PC-3 (cell line): ENCODE data around the gene CCNL1.

Source experiments
- EZH2 ChIP-seq: fragments of 300-600 bp; sonication (generic); IDR thresholded peaks from one replicate; pipeline ENCODE4 v1.6.1; 2017; ENCODE audit warnings: antibody characterized with exemption, mild to moderate bottlenecking, low read length; ENCODE audit not compliant: unreplicated experiment
- EZH2phosphoT487 ChIP-seq: fragments of 300-600 bp; sonication (generic); IDR thresholded peaks from 2 replicates; pipeline ENCODE4 v1.6.1; 2018; ENCODE audit warnings: mild to moderate bottlenecking, antibody characterized with exemption, low read length, borderline replicate concordance
- TF ChIP-seq, protein P1 (sequence below): fragments of 300-600 bp; sonication (generic); conservative IDR thresholded peaks from 2 replicates; pipeline ENCODE4 v1.5.1; 2017; ENCODE audit warnings: antibody characterized with exemption, low read depth, mild to moderate bottlenecking, low read length

DNA sequence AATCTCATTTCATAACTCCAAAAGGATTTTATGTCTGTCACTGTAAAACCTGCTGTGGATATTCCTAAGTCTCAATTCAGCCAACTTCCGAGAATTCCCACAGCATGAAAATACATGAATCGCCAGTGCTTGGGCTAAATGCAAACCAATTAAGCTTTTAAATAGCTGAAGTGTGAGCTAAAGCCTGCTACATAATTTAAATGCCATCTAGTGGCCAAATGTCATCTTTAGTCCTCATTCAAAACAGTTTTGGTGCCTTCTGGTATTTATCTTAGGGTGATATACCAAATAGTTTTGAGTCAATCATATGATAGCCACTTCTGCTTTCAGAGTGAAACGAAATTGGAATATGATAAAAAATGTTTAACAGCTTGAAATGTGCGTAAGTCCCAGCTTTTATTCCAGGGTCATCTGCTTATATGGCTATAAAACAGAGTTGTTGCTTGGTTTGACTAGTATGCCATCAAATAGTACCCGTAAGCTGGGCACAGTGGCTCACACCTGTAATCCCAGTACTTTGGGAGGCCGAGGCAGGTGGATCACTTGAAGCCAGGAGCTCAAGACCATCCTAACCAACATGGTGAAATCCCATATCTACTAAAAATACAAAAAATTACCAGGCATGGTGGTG is 41.8 kb upstream of the CCNL1 start:
- TF ChIP-seq, protein P1, sequence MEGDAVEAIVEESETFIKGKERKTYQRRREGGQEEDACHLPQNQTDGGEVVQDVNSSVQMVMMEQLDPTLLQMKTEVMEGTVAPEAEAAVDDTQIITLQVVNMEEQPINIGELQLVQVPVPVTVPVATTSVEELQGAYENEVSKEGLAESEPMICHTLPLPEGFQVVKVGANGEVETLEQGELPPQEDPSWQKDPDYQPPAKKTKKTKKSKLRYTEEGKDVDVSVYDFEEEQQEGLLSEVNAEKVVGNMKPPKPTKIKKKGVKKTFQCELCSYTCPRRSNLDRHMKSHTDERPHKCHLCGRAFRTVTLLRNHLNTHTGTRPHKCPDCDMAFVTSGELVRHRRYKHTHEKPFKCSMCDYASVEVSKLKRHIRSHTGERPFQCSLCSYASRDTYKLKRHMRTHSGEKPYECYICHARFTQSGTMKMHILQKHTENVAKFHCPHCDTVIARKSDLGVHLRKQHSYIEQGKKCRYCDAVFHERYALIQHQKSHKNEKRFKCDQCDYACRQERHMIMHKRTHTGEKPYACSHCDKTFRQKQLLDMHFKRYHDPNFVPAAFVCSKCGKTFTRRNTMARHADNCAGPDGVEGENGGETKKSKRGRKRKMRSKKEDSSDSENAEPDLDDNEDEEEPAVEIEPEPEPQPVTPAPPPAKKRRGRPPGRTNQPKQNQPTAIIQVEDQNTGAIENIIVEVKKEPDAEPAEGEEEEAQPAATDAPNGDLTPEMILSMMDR: peak; percentile 78
- TF ChIP-seq EZH2 (no peak), EZH2phosphoT487 (no peak)
